GM19351 (cell line): Measurements from ENCODE around the gene PDCD4.

Source experiments
- ATAC-seq: cut with Tn5 transposase; IDR thresholded peaks from one replicate; pipeline ENCODE4 v1.9.1; 2021; ENCODE audit warnings: mild to moderate bottlenecking, moderate library complexity; ENCODE audit not compliant: unreplicated experiment

PDCD4 gene

GRCh38 chr10:110860576-110861241 lies 11.0 kb upstream of the PDCD4 start:
- ATAC-seq, result peak; percentile 54

GRCh38 chr10:110861476-110861875 lies 10.3 kb upstream of the PDCD4 start:
- ATAC-seq, result no peak

- no peak for ATAC-seq
Observed at GRCh38 chr10:110861930-110862649, 9.6 kb upstream of the PDCD4 start.

- no peak for ATAC-seq
Observed at GRCh38 chr10:110862961-110863360, 8.8 kb upstream of the PDCD4 start.

GRCh38 chr10:110863361-110863760 lies 8.4 kb upstream of the PDCD4 start:
- ATAC-seq, result no peak

- no peak for ATAC-seq
Observed at GRCh38 chr10:110863956-110864355, 7.8 kb upstream of the PDCD4 start.

GRCh38 chr10:110864662-110865140 lies 7.0 kb upstream of the PDCD4 start:
- peak; percentile 57 for ATAC-seq

- no peak for ATAC-seq
Observed at GRCh38 chr10:110865186-110865808, 6.4 kb upstream of the PDCD4 start.

- peak; percentile 20 for ATAC-seq
Observed at GRCh38 chr10:110865809-110866482, 5.8 kb upstream of the PDCD4 start.

GRCh38 chr10:110867011-110867806 lies 4.5 kb upstream of the PDCD4 start:
- ATAC-seq, result peak; percentile 35

- no peak for ATAC-seq
Observed at GRCh38 chr10:110867807-110868465, 3.8 kb upstream of the PDCD4 start.

GRCh38 chr10:110868981-110869380 lies 2.7 kb upstream of the PDCD4 start:
- no peak for ATAC-seq

- ATAC-seq, result no peak
Observed at GRCh38 chr10:110870823-110871297, 868 bp upstream of the PDCD4 start.

GRCh38 chr10:110872145-110872983 lies 636 bp downstream of the PDCD4 start:
- peak; percentile 44 for ATAC-seq

GRCh38 chr10:110872984-110873923 lies 1.5 kb downstream of the PDCD4 start:
- no peak for ATAC-seq

GRCh38 chr10:110873951-110874350 lies 2.2 kb downstream of the PDCD4 start:
- no peak for ATAC-seq

- no peak for ATAC-seq
Observed at GRCh38 chr10:110876000-110876399, 4.3 kb downstream of the PDCD4 start.

GRCh38 chr10:110876788-110877187 lies 5.1 kb downstream of the PDCD4 start:
- ATAC-seq, result no peak
